NCI-H526 (cell line): ENCODE results near the gene PAGR1.

ENCODE experiments used
- DNase-seq, 2 experiments: peaks; one replicate each; lab custom pipeline; 2025; lab: John Stamatoyannopoulos, UW

Gene PAGR1

GRCh38 chr16:29837841-29838240 lies 21.9 kb downstream of the PAGR1 start:
- DNase-seq: no peak

GRCh38 chr16:29839822-29840221 lies 23.9 kb downstream of the PAGR1 start:
- no peak for DNase-seq

- DNase-seq: no peak
Measured at GRCh38 chr16:29840240-29840639, 24.3 kb downstream of the PAGR1 start.

GRCh38 chr16:29841631-29842030 lies 25.7 kb downstream of the PAGR1 start:
- DNase-seq: no peak

GRCh38 chr16:29842732-29843346 lies 26.9 kb downstream of the PAGR1 start:
- no peak for DNase-seq

- DNase-seq: no peak
Measured at GRCh38 chr16:29843931-29844330, 28.0 kb downstream of the PAGR1 start.

GRCh38 chr16:29844575-29845331 lies 28.8 kb downstream of the PAGR1 start:
- no peak for DNase-seq

- no peak for DNase-seq
Measured at GRCh38 chr16:29845656-29846055, 29.7 kb downstream of the PAGR1 start.

- DNase-seq: peak; percentile 59 to 78
Measured at GRCh38 chr16:29848420-29849297, 32.7 kb downstream of the PAGR1 start.

- DNase-seq: no peak
Measured at GRCh38 chr16:29849505-29849904, 33.6 kb downstream of the PAGR1 start.

- no peak for DNase-seq
Measured at GRCh38 chr16:29850998-29851397, 35.0 kb downstream of the PAGR1 start.

GRCh38 chr16:29852654-29853053 lies 36.7 kb downstream of the PAGR1 start:
- no peak for DNase-seq

GRCh38 chr16:29854520-29855100 lies 38.7 kb downstream of the PAGR1 start:
- DNase-seq: peak in 1 of 2 experiments; percentile 17

GRCh38 chr16:29857133-29857760 lies 41.3 kb downstream of the PAGR1 start:
- no peak for DNase-seq

GRCh38 chr16:29858149-29858849 lies 42.3 kb downstream of the PAGR1 start:
- DNase-seq: no peak

- DNase-seq: no peak
Measured at GRCh38 chr16:29858974-29859373, 43.0 kb downstream of the PAGR1 start.

GRCh38 chr16:29860218-29860617 lies 44.3 kb downstream of the PAGR1 start:
- no peak for DNase-seq

GRCh38 chr16:29862383-29862883 lies 46.5 kb downstream of the PAGR1 start:
- DNase-seq: peak in 1 of 2 experiments; percentile 2

GRCh38 chr16:29862884-29863668 lies 47.1 kb downstream of the PAGR1 start, which contains the start of gene CDIPT:
Gene CDIPT, minus strand, starts transcription at chr16:29863226. Its CDS starts 369 bp downstream, at chr16:29862857.
- DNase-seq: peak; percentile 96 to 98

GRCh38 chr16:29863669-29863984 lies 47.7 kb downstream of the PAGR1 start:
- DNase-seq: no peak
